B cell (primary cell): ENCODE measurements around the gene CFAP74. TPM values are rescaled to one million over a fixed set of nuclear protein-coding genes. Genes with fewer than 3 reads are reported as not detected.

ENCODE experiments used
- ATAC-seq: fragments of 200-7000 bp; cut with Tn5 transposase; one replicate; pipeline ENCODE4 v1.10.0; 2021; ENCODE audit warnings: low read depth, mild to moderate bottlenecking, moderate number of reproducible peaks, moderate library complexity
- CTCF ChIA-PET: fragments of 350-600 bp; sonication (Branson Sonifier 250); formaldehyde crosslinking; loops from one replicate; lab custom pipeline; 2021; ENCODE audit warnings: antibody characterized with exemption, inconsistent platforms; lab: Charles Lee
- POLR2A ChIA-PET: fragments of 350-600 bp; sonication (Branson Sonifier 250); formaldehyde crosslinking; loops from one replicate; lab custom pipeline; 2021; ENCODE audit warnings: antibody characterized with exemption; lab: Charles Lee
- DNase-seq: peaks from one replicate; pipeline ENCODE4 v3.0.0; 2013
- H2AFZ ChIP-seq: 2 replicates; pipeline ENCODE4 v1.6.1; 2012; ENCODE audit warnings: mild to moderate bottlenecking, low read depth, low read length; ENCODE audit not compliant: insufficient read depth, poor library complexity, severe bottlenecking
- H3K27ac ChIP-seq, 2 donors: 1 replicate in 1 of 2; 2 replicates in 1 of 2; pipeline ENCODE4 v1.5.1; 2012 to 2013; ENCODE audit warnings: low read length in 2 of 2, mild to moderate bottlenecking in 2 of 2, moderate library complexity in 1 of 2
- H3K27me3 ChIP-seq, 4 experiments: fragments of 200-600 bp in 1 of 4; sonication (generic) in 1 of 4; replicated peaks in 1 of 4; 1 replicate in 2 of 4; 2 replicates in 2 of 4; pipeline versions ENCODE4 v1.6.1 to v1.7.0; 2013 to 2016; ENCODE audit warnings: low read length in 3 of 4, mild to moderate bottlenecking in 2 of 4, mixed read lengths in 1 of 4, moderate library complexity in 1 of 4; ENCODE audit not compliant: insufficient read depth in 4 of 4, control insufficient read depth in 3 of 4; ENCODE audit errors: control extremely low read depth in 1 of 4
- H3K36me3 ChIP-seq, 2 experiments: replicated peaks in 1 of 2; 1 replicate in 1 of 2; 2 replicates in 1 of 2; pipeline versions ENCODE4 v1.6.1 to v1.7.1; 2013; ENCODE audit warnings: low read length in 1 of 2; ENCODE audit not compliant: insufficient read depth in 2 of 2, control insufficient read depth in 1 of 2; ENCODE audit errors: control extremely low read depth in 1 of 2, extremely low read depth in 1 of 2
- H3K4me1 ChIP-seq, 2 donors: fragments of 200-600 bp in 1 of 2; sonication (generic) in 1 of 2; 1 replicate in 1 of 2; 2 replicates in 1 of 2; pipeline versions ENCODE4 v1.5.1 to v1.6.1; 2013 to 2017; ENCODE audit warnings: low read length in 2 of 2; ENCODE audit not compliant: control insufficient read depth in 2 of 2, insufficient read depth in 2 of 2
- H3K4me2 ChIP-seq: replicated peaks from 2 replicates; pipeline ENCODE3; 2012; ENCODE audit warnings: mild to moderate bottlenecking, low read depth, low read length; ENCODE audit not compliant: poor library complexity, severe bottlenecking
- H3K4me3 ChIP-seq, 5 experiments: fragments of 200-600 bp in 1 of 5; sonication (generic) in 1 of 5; 1 replicate in 3 of 5; 2 replicates in 2 of 5; pipeline versions ENCODE4 v1.5.1 to v1.7.0; 2011 to 2016; ENCODE audit warnings: low read length in 4 of 5, mild to moderate bottlenecking in 4 of 5, low read depth in 2 of 5, control low read depth in 1 of 5, moderate library complexity in 1 of 5; ENCODE audit not compliant: insufficient read depth in 1 of 5; ENCODE audit errors: control extremely low read depth in 1 of 5, extremely low read depth in 1 of 5
- H3K79me2 ChIP-seq: fragments of 200-600 bp; sonication (generic); one replicate; pipeline ENCODE4 v1.6.0; 2016; ENCODE audit warnings: low read length; ENCODE audit not compliant: control insufficient read depth, insufficient read depth
- H3K9ac ChIP-seq: fragments of 200-600 bp; sonication (generic); 2 replicates; pipeline ENCODE4 v1.6.1; 2017; ENCODE audit warnings: mild to moderate bottlenecking, low read length, moderate library complexity
- H3K9me3 ChIP-seq, 3 donors: one replicate each; pipeline versions ENCODE4 v1.6.1 to v1.7.1; 2013; ENCODE audit warnings: low read length in 2 of 3; ENCODE audit not compliant: control insufficient read depth in 2 of 3, insufficient read depth in 1 of 3; ENCODE audit errors: control extremely low read depth in 1 of 3
- H4K20me1 ChIP-seq: 2 replicates; pipeline ENCODE4 v1.6.0; 2012; ENCODE audit warnings: mild to moderate bottlenecking, low read length; ENCODE audit not compliant: insufficient read depth, control insufficient read depth, poor library complexity, severe bottlenecking
- H3K27ac Mint-ChIP-seq: one replicate; pipeline ENCODE4 v1.8.0; 2021; ENCODE audit warnings: mixed read lengths
- H3K27me3 Mint-ChIP-seq: one replicate; pipeline ENCODE4 v1.8.0; 2021; ENCODE audit warnings: mixed read lengths
- H3K4me1 Mint-ChIP-seq: one replicate; pipeline ENCODE4 v1.8.0; 2021; ENCODE audit warnings: mixed read lengths
- H3K4me3 Mint-ChIP-seq: one replicate; pipeline ENCODE4 v1.8.0; 2021; ENCODE audit warnings: mixed read lengths
- H3K9me3 Mint-ChIP-seq: one replicate; pipeline ENCODE4 v1.8.0; 2022; ENCODE audit warnings: mixed read lengths; ENCODE audit not compliant: insufficient read depth
- CTCF ChIP-seq: fragments of 200-600 bp; IDR thresholded peaks from one replicate; pipeline ENCODE4 v1.8.0; 2022; ENCODE audit warnings: antibody characterized with exemption, mild to moderate bottlenecking
- EZH2 ChIP-seq: IDR thresholded peaks from 2 replicates; pipeline ENCODE4 v1.6.1; 2012; ENCODE audit warnings: borderline replicate concordance, low read depth, mild to moderate bottlenecking, moderate library complexity, low read length; ENCODE audit not compliant: insufficient read depth, poor library complexity, severe bottlenecking
- WGBS: methylation state at CpG from one replicate; pipeline ENCODE4 v1.1.5; 2013; ENCODE audit warnings: missing lambda C conversion rate; ENCODE audit not compliant: insufficient coverage; 5-methylcytosine and 5-hydroxymethylcytosine counted together
- intact Hi-C: fragments of 100-400 bp; cut with micrococcal nuclease; formaldehyde crosslinking; loops from one replicate; pipeline ENCODE4 v1.10.0; 2022
- polyA plus RNA-seq: library from polyadenylated mRNA; depleted of rRNA; stranded (reverse); fragments of >200 nt; gene quantifications from 2 replicates; pipeline ENCODE4 v1.2.3, GENCODE V29; 2012
- total RNA-seq, 2 donors: library from RNA; stranded (reverse); fragments of 120-200 nt in 1 of 2; gene quantifications; 1 replicate in 1 of 2; 2 replicates in 1 of 2; pipeline versions ENCODE4 v1.2.3 to v1.2.4, GENCODE V29; 2013 to 2022

The CFAP74 gene
- total and polyA plus RNA-seq, 2 donors (not counting 1 experiment from before 2014, with no cell fraction given), result not detected

DNA sequence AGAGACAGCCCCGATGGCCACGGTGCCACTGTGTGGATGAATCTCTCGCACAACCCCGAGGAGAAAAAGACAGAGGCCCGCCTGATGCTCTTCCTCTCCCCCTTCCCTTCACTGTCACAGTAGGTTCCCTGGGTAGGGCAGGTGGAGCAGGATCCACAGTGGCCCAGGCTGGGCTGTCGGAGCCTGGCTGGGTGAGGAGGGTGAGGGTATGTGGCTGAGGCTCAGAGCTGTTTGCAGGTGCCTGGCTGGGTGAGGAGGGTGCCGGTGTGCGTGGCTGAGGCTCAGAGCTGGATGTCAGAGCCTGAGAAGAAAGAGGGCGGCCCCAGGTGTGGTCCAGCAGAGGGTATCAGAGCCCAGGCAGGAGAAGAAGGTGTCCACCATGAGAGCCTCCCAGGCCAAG lies 2.7 kb downstream of the CFAP74 start:
- CTCF ChIA-PET, result interaction anchor here (1.5 kb wide), 1 partner anchor 15 kb away, joined by 5 read pairs; no protein-coding TSS in a partner anchor
- Histone ChIP-seq H3K27ac (no peak overlapping the region), H3K4me2 (no peak overlapping the region), H3K79me2 (no peaks in the 10 kb centered on the region), H3K9me3 (no peaks in the 10 kb centered on the region), H3K4me3 (no peak overlapping the region), H4K20me1 (no peaks in the 10 kb centered on the region), H3K4me1 (peaks cover 0 to 3% of the 10 kb centered on the region in 2 donors), H2AFZ (no peak overlapping the region), H3K9ac (no peak overlapping the region), H3K27me3 (peaks cover 0 to 35% (median 4%) of the 10 kb centered on the region in 4 experiments), H3K36me3 (no peaks in the 10 kb centered on the region)
- 90% methylated on average over 6 of the region's 9 CpGs for WGBS
- ATAC-seq (no peak), DNase-seq (no peak)
- Mint-ChIP-seq H3K4me1 (no peaks in the 10 kb centered on the region), H3K4me3 (no peak overlapping the region), H3K9me3 (no peaks in the 10 kb centered on the region), H3K27me3 (peaks cover 53% of the 10 kb centered on the region), H3K27ac (no peak overlapping the region)
- no peak for TF ChIP-seq CTCF
- no peak for TF ChIP-seq EZH2
- POLR2A ChIA-PET, result no interaction called here
- intact Hi-C loops, result no loop called here

DNA sequence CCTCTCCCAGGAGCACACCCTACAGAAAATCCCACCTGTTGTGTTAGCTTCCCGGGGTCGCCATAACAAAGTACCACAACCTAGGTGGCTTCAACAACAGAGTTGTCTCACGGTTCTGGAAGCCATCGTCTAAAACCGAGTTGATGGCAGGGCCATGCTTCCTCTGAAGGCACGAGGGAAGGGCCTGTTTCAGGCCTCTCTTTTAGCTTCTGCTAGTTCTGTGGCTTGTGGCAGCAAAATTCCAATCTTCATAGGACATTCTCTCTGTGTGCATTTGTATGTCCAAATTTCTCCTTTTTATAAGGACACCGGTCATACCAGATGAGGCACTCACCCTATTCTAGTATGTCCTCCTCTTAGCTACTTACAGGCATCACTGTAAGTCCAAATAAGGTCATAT lies 3.2 kb downstream of the CFAP74 start:
- Histone ChIP-seq H3K27me3 (peaks cover 0 to 35% (median 4%) of the 10 kb centered on the region in 4 experiments), H3K9me3 (no peaks in the 10 kb centered on the region), H3K4me3 (no peak overlapping the region), H3K4me2 (no peak overlapping the region), H2AFZ (no peak overlapping the region), H3K36me3 (no peaks in the 10 kb centered on the region), H3K4me1 (peaks cover 0 to 3% of the 10 kb centered on the region in 2 donors), H4K20me1 (no peaks in the 10 kb centered on the region), H3K9ac (no peak overlapping the region), H3K79me2 (no peaks in the 10 kb centered on the region), H3K27ac (no peak overlapping the region)
- no peak overlapping the region for H3K4me3 Mint-ChIP-seq
- H3K9me3 Mint-ChIP-seq, result no peaks in the 10 kb centered on the region
- no peaks in the 10 kb centered on the region for H3K4me1 Mint-ChIP-seq
- DNase-seq (no peak), ATAC-seq (no peak)
- intact Hi-C loops, result no loop called here
- WGBS, result 84% methylated on average over 7 of the region's 7 CpGs
- ChIA-PET CTCF (interaction anchor here (1.5 kb wide), 1 partner anchor 15 kb away, joined by 5 read pairs; no protein-coding TSS in a partner anchor), POLR2A (no interaction called here)
- TF ChIP-seq CTCF, result no peak
- TF ChIP-seq EZH2, result no peak
- peaks cover 52% of the 10 kb centered on the region for H3K27me3 Mint-ChIP-seq
- H3K27ac Mint-ChIP-seq, result no peak overlapping the region
